MM.1S (cell line): ENCODE data around the gene OR2AE1.
"Not testable (repeated sequence)": the region's sequence is repeated elsewhere in the genome, so short reads cannot be mapped to it uniquely, and the experiment has no call there.

Source experiments
- DNase-seq: peaks from one replicate; pipeline ENCODE4 v3.0.0-alpha.2; 2015
- H2AFZ ChIP-seq: fragments of 300-600 bp; sonication (generic); 2 replicates; pipeline ENCODE4 v1.6.0; 2016; ENCODE audit warnings: antibody characterized with exemption, low read length
- H3F3A ChIP-seq: fragments of 300-600 bp; sonication (generic); 2 replicates; pipeline ENCODE4 v1.6.1; 2016; ENCODE audit warnings: mild to moderate bottlenecking, antibody characterized with exemption, low read length, moderate library complexity, mixed read lengths; ENCODE audit not compliant: insufficient read depth
- H3K27ac ChIP-seq: fragments of 300-600 bp; sonication (generic); 2 replicates; pipeline ENCODE4 v1.5.1; 2016; ENCODE audit warnings: mild to moderate bottlenecking, low read length
- H3K27me3 ChIP-seq: fragments of 300-600 bp; sonication (generic); replicated peaks from 2 replicates; pipeline ENCODE4 v1.6.0; 2016; ENCODE audit warnings: low read length; ENCODE audit not compliant: insufficient read depth
- H3K36me3 ChIP-seq: fragments of 300-600 bp; sonication (generic); replicated peaks from 2 replicates; pipeline ENCODE4 v1.6.1; 2016; ENCODE audit warnings: mild to moderate bottlenecking, low read length, mixed read lengths; ENCODE audit not compliant: insufficient read depth
- H3K4me1 ChIP-seq: fragments of 300-600 bp; sonication (generic); 2 replicates; pipeline ENCODE4 v1.6.1; 2016; ENCODE audit warnings: low read length, mixed read lengths
- H3K4me2 ChIP-seq: fragments of 300-600 bp; sonication (generic); 2 replicates; pipeline ENCODE4 v1.6.0; 2016; ENCODE audit warnings: low read depth, low read length
- H3K4me3 ChIP-seq: fragments of 300-600 bp; sonication (generic); 2 replicates; pipeline ENCODE4 v1.5.1; 2016; ENCODE audit warnings: low read length, mixed read lengths
- H3K79me2 ChIP-seq: fragments of 300-600 bp; sonication (generic); 2 replicates; pipeline ENCODE4 v1.6.1; 2016; ENCODE audit warnings: mixed run types, low read length, mixed read lengths
- H3K9ac ChIP-seq: fragments of 300-600 bp; sonication (generic); 2 replicates; pipeline ENCODE4 v1.6.1; 2016; ENCODE audit warnings: low read length, mixed read lengths
- H3K9me2 ChIP-seq: fragments of 300-600 bp; sonication (generic); replicated peaks from 2 replicates; pipeline ENCODE4 v1.6.1; 2016; ENCODE audit warnings: mild to moderate bottlenecking, low read length, mixed read lengths; ENCODE audit not compliant: insufficient read depth
- H3K9me3 ChIP-seq: fragments of 300-600 bp; sonication (generic); replicated peaks from 2 replicates; pipeline ENCODE4 v1.6.1; 2016; ENCODE audit warnings: mild to moderate bottlenecking, low read length, mixed read lengths; ENCODE audit not compliant: insufficient read depth
- H4K20me1 ChIP-seq: fragments of 300-600 bp; sonication (generic); 2 replicates; pipeline ENCODE4 v1.6.1; 2016; ENCODE audit warnings: mild to moderate bottlenecking, low read length, moderate library complexity, mixed read lengths; ENCODE audit not compliant: insufficient read depth
- CTCF ChIP-seq: fragments of 300-600 bp; sonication (generic); IDR thresholded peaks from 2 replicates; pipeline ENCODE4 v1.5.1; 2016; ENCODE audit warnings: antibody characterized with exemption, low read length, mixed read lengths
- EZH2 ChIP-seq: fragments of 300-600 bp; sonication (generic); optimal IDR thresholded peaks from 2 replicates; pipeline ENCODE3; 2017; ENCODE audit warnings: low read depth, mild to moderate bottlenecking, antibody characterized with exemption, low read length, mixed read lengths
- EZH2phosphoT487 ChIP-seq: fragments of 300-600 bp; sonication (generic); IDR thresholded peaks from 2 replicates; pipeline ENCODE4 v1.6.1; 2018; ENCODE audit warnings: antibody characterized with exemption, low read length

Gene OR2AE1

GRCh38 chr7:99876491-99876890 lies 342 bp downstream of the OR2AE1 start:
- no peak overlapping the region for H2AFZ ChIP-seq
- H3K79me2 ChIP-seq, result no peaks in the 10 kb centered on the region
- TF ChIP-seq CTCF, result no peak
- TF ChIP-seq EZH2, result no peak
- no peak for TF ChIP-seq EZH2phosphoT487
- no peaks in the 10 kb centered on the region for H4K20me1 ChIP-seq
- H3K36me3 ChIP-seq, result no peaks in the 10 kb centered on the region
- no peaks in the 10 kb centered on the region for H3K4me1 ChIP-seq
- no peak overlapping the region for H3K4me3 ChIP-seq
- H3K9me3 ChIP-seq, result no peaks in the 10 kb centered on the region
- no peak overlapping the region for H3K27ac ChIP-seq
- DNase-seq, result no peak
- H3F3A ChIP-seq, result no peaks in the 10 kb centered on the region
- no peaks in the 10 kb centered on the region for H3K9me2 ChIP-seq
- H3K9ac ChIP-seq, result no peak overlapping the region
- no peak overlapping the region for H3K4me2 ChIP-seq
- H3K27me3 ChIP-seq, result no peaks in the 10 kb centered on the region

- DNase-seq, result no peak
- H3K4me3 ChIP-seq, result no peak overlapping the region
- H3K9ac ChIP-seq, result no peak overlapping the region
- TF ChIP-seq CTCF (no peak), EZH2phosphoT487 (no peak), EZH2 (no peak)
- H3K4me1 ChIP-seq, result no peaks in the 10 kb centered on the region
- no peaks in the 10 kb centered on the region for H3K9me2 ChIP-seq
- H4K20me1 ChIP-seq, result no peaks in the 10 kb centered on the region
- H3K36me3 ChIP-seq, result no peaks in the 10 kb centered on the region
- H3K9me3 ChIP-seq, result no peaks in the 10 kb centered on the region
- no peaks in the 10 kb centered on the region for H3K79me2 ChIP-seq
- H3K27ac ChIP-seq, result no peak overlapping the region
- H2AFZ ChIP-seq, result no peak overlapping the region
- H3K4me2 ChIP-seq, result no peak overlapping the region
- H3K27me3 ChIP-seq, result no peaks in the 10 kb centered on the region
- no peaks in the 10 kb centered on the region for H3F3A ChIP-seq
These were observed 8.6 kb downstream of the OR2AE1 start for GRCh38 chr7:99868246-99868645.

- DNase-seq, H3K4me2 ChIP-seq, H3K9me2 ChIP-seq, H3K9me3 ChIP-seq, H3K79me2 ChIP-seq, H3K27ac ChIP-seq, H3K4me3 ChIP-seq, H3F3A ChIP-seq, H3K9ac ChIP-seq, H3K27me3 ChIP-seq, H3K36me3 ChIP-seq, H2AFZ ChIP-seq, H3K4me1 ChIP-seq, H4K20me1 ChIP-seq: not testable (repeated sequence)
These were observed 9.4 kb downstream of the OR2AE1 start for GRCh38 chr7:99867477-99867876.

GRCh38 chr7:99863847-99864440 lies 12.9 kb downstream of the OR2AE1 start:
- no peak overlapping the region for H3K9ac ChIP-seq
- no peak for DNase-seq
- H2AFZ ChIP-seq, result no peak overlapping the region
- no peak overlapping the region for H3K4me2 ChIP-seq
- H3K27ac ChIP-seq, result no peak overlapping the region
- H3K4me1 ChIP-seq, result no peaks in the 10 kb centered on the region
- H3K79me2 ChIP-seq, result no peaks in the 10 kb centered on the region
- H3K9me2 ChIP-seq, result no peaks in the 10 kb centered on the region
- TF ChIP-seq EZH2phosphoT487, result no peak
- no peak for TF ChIP-seq CTCF
- TF ChIP-seq EZH2, result no peak
- no peaks in the 10 kb centered on the region for H3K36me3 ChIP-seq
- no peaks in the 10 kb centered on the region for H3F3A ChIP-seq
- no peaks in the 10 kb centered on the region for H4K20me1 ChIP-seq
- no peaks in the 10 kb centered on the region for H3K27me3 ChIP-seq
- H3K4me3 ChIP-seq, result no peak overlapping the region
- no peaks in the 10 kb centered on the region for H3K9me3 ChIP-seq
